Keratinocyte (primary cell): ENCODE results near the gene NECTIN1. TPM values are rescaled to one million over a fixed set of nuclear protein-coding genes. Genes with fewer than 3 reads are reported as not detected.

Experiments
- DNase-seq: peaks from one replicate; pipeline ENCODE4 v3.0.0-alpha.2; 2011; ENCODE audit warnings: low read depth, missing footprints, low spot score
- FAIRE-seq: peaks from 2 replicates; lab custom pipeline; 2011; peaks lifted over from hg19 to GRCh38; lab: Jason Lieb, UNC
- H2AFZ ChIP-seq: 2 replicates; pipeline ENCODE4 v1.6.0; 2012; ENCODE audit warnings: low read length, control low read depth, inconsistent platforms; ENCODE audit not compliant: control insufficient read depth
- H3K27ac ChIP-seq: 2 replicates; pipeline ENCODE4 v1.5.1; 2011; ENCODE audit warnings: low read length; ENCODE audit not compliant: control insufficient read depth, insufficient read depth
- H3K27me3 ChIP-seq: 3 replicates; pipeline ENCODE4 v1.6.0; 2011; ENCODE audit warnings: low read length; ENCODE audit not compliant: control insufficient read depth, insufficient read depth; ENCODE audit errors: extremely low read depth
- H3K36me3 ChIP-seq, 2 experiments: 2 replicates in 1 of 2; 3 replicates in 1 of 2; pipeline ENCODE4 v1.5.1; 2011; ENCODE audit warnings: low read length in 2 of 2, mild to moderate bottlenecking in 1 of 2; ENCODE audit not compliant: control insufficient read depth in 2 of 2, insufficient read depth in 2 of 2; ENCODE audit errors: extremely low read depth in 1 of 2
- H3K4me1 ChIP-seq: 3 replicates; pipeline ENCODE4 v1.5.1; 2011; ENCODE audit warnings: low read length; ENCODE audit not compliant: control insufficient read depth, insufficient read depth; ENCODE audit errors: extremely low read depth
- H3K4me2 ChIP-seq: 3 replicates; pipeline ENCODE4 v1.6.0; 2011; ENCODE audit warnings: low read depth, low read length; ENCODE audit not compliant: control insufficient read depth, insufficient read depth; ENCODE audit errors: extremely low read depth
- H3K4me3 ChIP-seq, 3 experiments: fragments of 200-600 bp in 1 of 3; sonication (generic) in 1 of 3; 2 replicates in 2 of 3; 3 replicates in 1 of 3; pipeline ENCODE4 v1.5.1; 2011 to 2016; ENCODE audit warnings: low read length in 3 of 3, mild to moderate bottlenecking in 3 of 3, control low read depth in 2 of 3, inconsistent platforms in 1 of 3, low read depth in 1 of 3, mixed read lengths in 1 of 3, mixed run types in 1 of 3, moderate library complexity in 1 of 3; ENCODE audit not compliant: control insufficient read depth in 2 of 3, insufficient read depth in 2 of 3; ENCODE audit errors: extremely low read depth in 1 of 3
- H3K79me2 ChIP-seq: 2 replicates; pipeline ENCODE4 v1.6.0; 2012; ENCODE audit warnings: low read length; ENCODE audit not compliant: control insufficient read depth, insufficient read depth
- H3K9ac ChIP-seq: 3 replicates; pipeline ENCODE4 v1.6.0; 2011; ENCODE audit warnings: low read length; ENCODE audit not compliant: control insufficient read depth, insufficient read depth; ENCODE audit errors: extremely low read depth
- H3K9me1 ChIP-seq: 3 replicates; pipeline ENCODE4 v1.6.0; 2011; ENCODE audit warnings: low read length; ENCODE audit not compliant: control insufficient read depth, insufficient read depth; ENCODE audit errors: extremely low read depth
- H3K9me3 ChIP-seq: 2 replicates; pipeline ENCODE4 v1.5.1; 2012; ENCODE audit warnings: low read depth, low read length; ENCODE audit not compliant: control insufficient read depth
- H4K20me1 ChIP-seq: 3 replicates; pipeline ENCODE4 v1.6.0; 2011; ENCODE audit warnings: low read length; ENCODE audit not compliant: control insufficient read depth, insufficient read depth; ENCODE audit errors: extremely low read depth
- CTCF ChIP-seq, 3 experiments: IDR thresholded peaks in 1 of 3; conservative IDR thresholded peaks in 1 of 3; optimal IDR thresholded peaks in 1 of 3; 2 replicates in 2 of 3; 3 replicates in 1 of 3; pipeline versions ENCODE3 to v1.5.1; 2011; ENCODE audit warnings: low read length in 3 of 3, mild to moderate bottlenecking in 3 of 3, moderate library complexity in 2 of 3, control low read depth in 1 of 3, inconsistent platforms in 1 of 3; ENCODE audit not compliant: insufficient read depth in 2 of 3; ENCODE audit errors: extremely low read depth in 1 of 3
- EZH2 ChIP-seq: IDR thresholded peaks from one replicate; pipeline ENCODE4 v1.6.1; 2012; ENCODE audit warnings: inconsistent platforms, mild to moderate bottlenecking, low read length, moderate library complexity
- dilution Hi-C: fragments of 300-500 bp; cut with MboI; formaldehyde crosslinking; loops from one replicate; pipeline ENCODE4 v1.7.0; 2020; ENCODE audit warnings: low sequenced_read_pairs; ENCODE audit not compliant: extremely low pct_ligation_motif_present
- polyA plus RNA-seq, 5 experiments: library from polyadenylated mRNA; depleted of rRNA in 3 of 5; stranded (reverse) in 3 of 5; stranded (forward) in 1 of 5; unstranded in 1 of 5; fragments of >200 nt; gene quantifications; 1 replicate in 1 of 5; 2 replicates in 3 of 5; 3 replicates in 1 of 5; pipeline versions ENCODE4 v1.2.1 to v1.2.3, GENCODE V29; 2011 to 2012; ENCODE audit warnings: missing spikeins in 2 of 5, low read depth in 1 of 5, low replicate concordance in 1 of 5

NECTIN1 gene
- polyA plus RNA-seq, 1 donor (not counting 4 experiments of a cell fraction or from before 2014, with no cell fraction given): 37.5 TPM

- Histone ChIP-seq H4K20me1 (no peaks in the 10 kb centered on the region), H3K27ac (peak overlapping the region; percentile 100), H3K9me1 (peaks cover 2% of the 10 kb centered on the region), H3K4me3 (no peak overlapping the region), H3K9ac (peak overlapping the region; percentile 92), H3K4me1 (peaks cover 98% of the 10 kb centered on the region), H3K36me3 (peaks cover 0 to 5% of the 10 kb centered on the region in 2 experiments), H3K4me2 (peak overlapping the region; percentile 86), H3K79me2 (peaks cover 71% of the 10 kb centered on the region), H2AFZ (no peak overlapping the region), H3K27me3 (no peaks in the 10 kb centered on the region), H3K9me3 (no peaks in the 10 kb centered on the region)
- dilution Hi-C loops: no loop called here
- no peak for TF ChIP-seq EZH2
- peak; percentile 23 for FAIRE-seq
- DNase-seq: no peak
Observed at GRCh38 chr11:119692540-119692820, 36.5 kb downstream of the NECTIN1 start.

DNA sequence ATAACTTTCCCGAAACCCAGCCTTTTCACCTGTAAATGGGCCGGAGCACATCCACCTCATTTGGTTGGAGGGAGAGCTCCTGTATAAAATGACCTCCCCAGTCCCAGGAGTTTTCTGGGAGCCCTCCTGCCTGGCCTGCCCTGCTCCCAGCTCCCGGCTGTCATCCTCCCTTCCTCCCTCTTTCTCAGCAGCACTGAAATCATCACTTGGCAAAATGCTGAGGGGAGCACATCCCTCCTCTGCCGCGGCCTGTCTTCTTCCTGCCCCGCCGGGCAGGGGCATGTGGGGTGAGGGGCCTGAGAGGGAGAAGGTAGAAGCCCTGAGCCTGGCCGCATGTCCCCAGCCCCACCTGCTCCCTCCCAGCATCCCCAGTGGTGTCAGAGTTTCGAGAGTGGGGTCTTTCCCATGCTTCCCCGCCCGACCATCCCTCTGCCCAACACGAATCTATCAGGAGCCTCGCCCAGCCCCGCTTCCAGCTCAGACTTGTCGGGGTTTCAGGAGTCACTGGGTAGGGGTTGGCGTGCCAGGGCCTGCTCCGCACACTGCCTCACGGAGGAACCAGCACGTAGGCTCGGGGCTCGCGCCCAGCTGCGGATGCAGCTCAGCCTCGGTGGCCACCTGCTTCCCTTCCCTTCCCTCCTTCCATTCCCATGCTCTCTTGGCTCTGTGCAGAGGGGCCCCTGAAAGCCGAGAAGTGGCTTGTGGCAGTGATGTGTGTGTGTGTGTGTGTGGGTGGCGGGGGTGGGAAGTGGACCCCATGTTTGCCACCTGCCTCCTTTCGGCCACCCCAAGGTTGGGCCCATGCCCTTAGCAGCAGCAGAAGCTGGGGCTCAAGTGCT is 37.1 kb downstream of the NECTIN1 start:
- Histone ChIP-seq H4K20me1 (no peaks in the 10 kb centered on the region), H3K36me3 (peaks cover 0 to 5% of the 10 kb centered on the region in 2 experiments), H3K4me1 (peaks cover 98% of the 10 kb centered on the region), H3K9me3 (no peaks in the 10 kb centered on the region), H3K4me3 (peak overlapping the region in 2 of 3 experiments; percentile 32 to 39), H3K79me2 (peaks cover 75% of the 10 kb centered on the region), H3K27me3 (no peaks in the 10 kb centered on the region), H3K27ac (peak overlapping the region; percentile 100), H3K9me1 (peaks cover 2% of the 10 kb centered on the region), H3K9ac (peak overlapping the region; percentile 92), H2AFZ (peak overlapping the region; percentile 34), H3K4me2 (peak overlapping the region; percentile 86)
- TF ChIP-seq EZH2 (no peak), CTCF (optimal IDR thresholded peaks at IDR 0.05 in 1 of 3, IDR thresholded peaks at IDR 0.05 in 1 of 3, conservative IDR thresholded peaks at IDR 0.05 in 1 of 3; ENCODE audit: extremely low read depth in 1 of 3, insufficient read depth in 2 of 3, low read length in 3 of 3) (no peak)
- DNase-seq (no peak), FAIRE-seq (peak; percentile 92)
- dilution Hi-C loops: no loop called here
